GM12878 (cell line): Measurements from ENCODE around the gene DOCK2. TPM values are rescaled to one million over a fixed set of nuclear protein-coding genes. Genes with fewer than 3 reads are reported as not detected.

Experiments used
- ATAC-seq: fragments of 200-7000 bp; cut with Tn5 transposase; 3 replicates; pipeline ENCODE4 v1.9.1; 2020; ENCODE audit warnings: mild to moderate bottlenecking, moderate library complexity
- BruUV-seq: library from RNA; stranded (reverse); fragments of 400-500 nt; replicated peaks from 2 replicates; lab custom pipeline; 2021; lab: Mats Ljungman, UMichigan
- CTCF ChIA-PET: fragments of 300-600 bp; sonication (Branson Sonifier 250); formaldehyde crosslinking; extraction: SDS; loops from one replicate; lab custom pipeline; 2021; ENCODE audit warnings: inconsistent platforms; lab: Yijun Ruan, JAX
- POLR2A ChIA-PET: fragments of 350-600 bp; formaldehyde crosslinking; extraction: SDS; loops from one replicate; lab custom pipeline; 2021; ENCODE audit warnings: inconsistent platforms; lab: Charles Lee
- RAD21 ChIA-PET: fragments of 300-600 bp; sonication (Branson Sonifier 250); formaldehyde crosslinking; loops from one replicate; lab custom pipeline; 2023; ENCODE audit warnings: antibody characterized with exemption; ENCODE audit not compliant: unreplicated experiment; lab: Charles Lee
- SMC1A ChIA-PET: fragments of 300-600 bp; sonication (Branson Sonifier 250); formaldehyde crosslinking; loops from one replicate; lab custom pipeline; 2023; ENCODE audit not compliant: unreplicated experiment, uncharacterized antibody; lab: Charles Lee
- DNase-seq: peaks from one replicate; pipeline ENCODE4 v3.0.0-alpha.2; 2011; ENCODE audit warnings: low read depth, low spot score
- FAIRE-seq: peaks from 3 replicates; lab custom pipeline; 2011; peaks lifted over from hg19 to GRCh38; lab: Jason Lieb, UNC
- H2AFZ ChIP-seq: 2 replicates; pipeline ENCODE4 v1.6.0; 2011; ENCODE audit warnings: low read depth, low read length, control low read depth; ENCODE audit not compliant: control insufficient read depth
- H3K27ac ChIP-seq: 2 replicates; pipeline ENCODE4 v1.5.1; 2011; ENCODE audit warnings: control low read depth; ENCODE audit not compliant: control insufficient read depth, insufficient read depth
- H3K27me3 ChIP-seq, 2 experiments: replicated peaks in 1 of 2; 2 replicates each; pipeline versions ENCODE4 v1.6.0 to v1.6.1; 2011; ENCODE audit warnings: low read length in 1 of 2; ENCODE audit not compliant: control insufficient read depth in 2 of 2, insufficient read depth in 2 of 2
- H3K36me3 ChIP-seq, 2 experiments: 2 replicates each; pipeline ENCODE4 v1.5.1; 2011; ENCODE audit warnings: low read length in 1 of 2; ENCODE audit not compliant: control insufficient read depth in 2 of 2, insufficient read depth in 2 of 2
- H3K4me1 ChIP-seq: 2 replicates; pipeline ENCODE4 v1.6.1; 2011; ENCODE audit warnings: mild to moderate bottlenecking, low read length, moderate library complexity, mixed read lengths; ENCODE audit not compliant: control insufficient read depth, insufficient read depth
- H3K4me2 ChIP-seq: 2 replicates; pipeline ENCODE4 v1.6.0; 2011; ENCODE audit warnings: control low read depth; ENCODE audit not compliant: control insufficient read depth, insufficient read depth
- H3K4me3 ChIP-seq: fragments of 200-600 bp; sonication (generic); 2 replicates; pipeline ENCODE4 v1.5.1; 2016
- H3K79me2 ChIP-seq: 2 replicates; pipeline ENCODE4 v1.6.0; 2011; ENCODE audit warnings: low read length; ENCODE audit not compliant: control insufficient read depth, insufficient read depth
- H3K9ac ChIP-seq: 2 replicates; pipeline ENCODE4 v1.8.0; 2011; ENCODE audit warnings: low read length, control low read depth, mixed read lengths; ENCODE audit not compliant: control insufficient read depth, insufficient read depth
- H3K9me3 ChIP-seq: replicated peaks from 3 replicates; pipeline ENCODE4 v1.5.1; 2011; ENCODE audit warnings: mild to moderate bottlenecking, low read length; ENCODE audit not compliant: control insufficient read depth, insufficient read depth
- H4K20me1 ChIP-seq: 2 replicates; pipeline ENCODE4 v1.6.0; 2011; ENCODE audit not compliant: control insufficient read depth, insufficient read depth
- ATF7 ChIP-seq: fragments of 450-650 bp; IDR thresholded peaks from 2 replicates; pipeline ENCODE4 v1.6.1; 2016; ENCODE audit warnings: low read depth, mild to moderate bottlenecking
- BCL11A ChIP-seq: IDR thresholded peaks from 2 replicates; pipeline ENCODE4 v1.6.1; 2011; ENCODE audit warnings: low read depth, low read length
- CREM ChIP-seq: IDR thresholded peaks from 2 replicates; pipeline ENCODE4 v1.6.1; 2014; ENCODE audit warnings: antibody characterized with exemption, low read depth
- DPF2 ChIP-seq: fragments of 450-650 bp; IDR thresholded peaks from 2 replicates; pipeline ENCODE4 v1.6.1; 2017; ENCODE audit warnings: mild to moderate bottlenecking
- IKZF1 ChIP-seq: fragments of 450-650 bp; conservative IDR thresholded peaks from 2 replicates; pipeline ENCODE4 v1.6.1; 2017; ENCODE audit warnings: antibody characterized with exemption, mild to moderate bottlenecking
- MEF2B ChIP-seq: fragments of 450-650 bp; IDR thresholded peaks from 2 replicates; pipeline ENCODE4 v1.6.1; 2018; ENCODE audit warnings: mild to moderate bottlenecking, moderate library complexity; ENCODE audit not compliant: partially characterized antibody, poor library complexity, severe bottlenecking
- MYB ChIP-seq: fragments of 150-350 bp; IDR thresholded peaks from 2 replicates; pipeline ENCODE4 v1.6.1; 2014; ENCODE audit warnings: mild to moderate bottlenecking, low read depth, low read length, borderline replicate concordance
- NFIC ChIP-seq: IDR thresholded peaks from 2 replicates; pipeline ENCODE4 v1.6.1; 2012; ENCODE audit warnings: low read depth, mild to moderate bottlenecking, inconsistent platforms, low read length, moderate library complexity
- NRF1 ChIP-seq: conservative IDR thresholded peaks from 2 replicates; pipeline ENCODE4 v1.6.1; 2011; ENCODE audit warnings: mild to moderate bottlenecking, low read depth, low read length, improper control_type of control experiment
- SMARCA5 ChIP-seq: fragments of 450-650 bp; IDR thresholded peaks from 2 replicates; pipeline ENCODE4 v1.6.1; 2017; ENCODE audit warnings: mild to moderate bottlenecking
- SP1 ChIP-seq: IDR thresholded peaks from one replicate; pipeline ENCODE4 v1.6.1; 2011; ENCODE audit warnings: low read depth, low read length
- SRF ChIP-seq, 2 experiments: IDR thresholded peaks; 2 replicates each; pipeline ENCODE4 v1.6.1; 2011; ENCODE audit warnings: low read depth in 2 of 2, low read length in 2 of 2, mild to moderate bottlenecking in 1 of 2, moderate library complexity in 1 of 2
- TAF1 ChIP-seq: IDR thresholded peaks from 2 replicates; pipeline ENCODE4 v1.6.1; 2011; ENCODE audit warnings: mild to moderate bottlenecking, low read depth, low read length, borderline replicate concordance
- WGBS: methylation state at CpG from one replicate; pipeline ENCODE4 v1.1.6; 2016; ENCODE audit warnings: low lambda C conversion rate; ENCODE audit not compliant: insufficient replicate concordance, insufficient coverage; ENCODE audit errors: missing lambda C conversion rate; 5-methylcytosine and 5-hydroxymethylcytosine counted together
- in situ Hi-C: fragments of 300-500 bp; cut with MboI; formaldehyde crosslinking; loops from 9 replicates; pipeline ENCODE4 v1.14.3; 2018; ENCODE audit warnings: mixed read lengths
- intact Hi-C: fragments of 100-400 bp; cut with micrococcal nuclease; formaldehyde crosslinking; loops from one replicate; pipeline ENCODE4 v1.14.2; 2022; ENCODE audit not compliant: unreplicated experiment
- polyA plus RNA-seq, 11 experiments: library from polyadenylated mRNA; depleted of rRNA in 4 of 11; unstranded in 6 of 11; stranded (reverse) in 5 of 11; fragments of >200 nt; fragmentation: Nextera tagmentation in 4 of 11; fragmentation: Illumina TruSeq in 1 of 11; extraction: Ambion mirVana in 4 of 11; extraction: Trizol in 1 of 11; gene quantifications; 1 replicate in 1 of 11; 2 replicates in 10 of 11; pipeline versions ENCODE4 v1.2.1 to v1.2.3, GENCODE V29; 2011 to 2016; ENCODE audit warnings: inconsistent platforms in 2 of 11, missing spikeins in 2 of 11, low read depth in 1 of 11
- total RNA-seq, 4 experiments: library from RNA; depleted of rRNA in 3 of 4; stranded (reverse); fragments of >200 nt in 3 of 4; fragmentation: Illumina TruSeq in 1 of 4; extraction: Trizol in 1 of 4; gene quantifications; 2 replicates each; pipeline versions ENCODE4 v1.2.1 to v1.2.3, GENCODE V29; 2013 to 2021
- TF ChIP-seq, protein P1 (sequence below): IDR thresholded peaks from 2 replicates; pipeline ENCODE4 v1.6.1; 2012; ENCODE audit warnings: improper control_type of control experiment, low read depth, low read length; ENCODE audit not compliant: insufficient replicate concordance
- TF ChIP-seq, protein P2 (sequence below): fragments of 450-650 bp; IDR thresholded peaks from 2 replicates; pipeline ENCODE4 v1.6.1; 2016; ENCODE audit warnings: mild to moderate bottlenecking

The DOCK2 gene
- total and polyA plus RNA-seq, 10 of the 15 experiments (the other 5 are each of a cell fraction or from before 2014, with no cell fraction given), result 34.2 to 192 (median 118) TPM

DNA sequence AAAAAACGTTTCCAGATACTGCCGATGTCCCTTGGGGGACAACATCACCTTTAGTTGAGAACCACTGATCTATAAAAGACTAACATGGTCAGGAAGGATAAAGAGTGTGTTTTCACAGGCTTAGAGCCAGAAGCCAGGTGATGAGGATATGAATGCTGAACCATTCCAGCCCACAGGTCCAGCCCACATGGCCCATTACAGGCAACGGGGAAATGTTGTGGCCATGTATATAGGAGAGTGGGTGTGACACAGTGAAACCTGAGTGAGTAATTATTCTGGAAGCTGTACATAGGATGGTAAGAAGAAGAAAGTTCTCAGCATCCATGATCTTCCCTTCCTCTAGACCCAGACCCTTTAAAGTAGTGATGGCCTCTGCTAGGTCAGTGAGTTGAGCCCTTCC lies 412.6 kb downstream of the DOCK2 start (continued):
- TF ChIP-seq, protein P1, sequence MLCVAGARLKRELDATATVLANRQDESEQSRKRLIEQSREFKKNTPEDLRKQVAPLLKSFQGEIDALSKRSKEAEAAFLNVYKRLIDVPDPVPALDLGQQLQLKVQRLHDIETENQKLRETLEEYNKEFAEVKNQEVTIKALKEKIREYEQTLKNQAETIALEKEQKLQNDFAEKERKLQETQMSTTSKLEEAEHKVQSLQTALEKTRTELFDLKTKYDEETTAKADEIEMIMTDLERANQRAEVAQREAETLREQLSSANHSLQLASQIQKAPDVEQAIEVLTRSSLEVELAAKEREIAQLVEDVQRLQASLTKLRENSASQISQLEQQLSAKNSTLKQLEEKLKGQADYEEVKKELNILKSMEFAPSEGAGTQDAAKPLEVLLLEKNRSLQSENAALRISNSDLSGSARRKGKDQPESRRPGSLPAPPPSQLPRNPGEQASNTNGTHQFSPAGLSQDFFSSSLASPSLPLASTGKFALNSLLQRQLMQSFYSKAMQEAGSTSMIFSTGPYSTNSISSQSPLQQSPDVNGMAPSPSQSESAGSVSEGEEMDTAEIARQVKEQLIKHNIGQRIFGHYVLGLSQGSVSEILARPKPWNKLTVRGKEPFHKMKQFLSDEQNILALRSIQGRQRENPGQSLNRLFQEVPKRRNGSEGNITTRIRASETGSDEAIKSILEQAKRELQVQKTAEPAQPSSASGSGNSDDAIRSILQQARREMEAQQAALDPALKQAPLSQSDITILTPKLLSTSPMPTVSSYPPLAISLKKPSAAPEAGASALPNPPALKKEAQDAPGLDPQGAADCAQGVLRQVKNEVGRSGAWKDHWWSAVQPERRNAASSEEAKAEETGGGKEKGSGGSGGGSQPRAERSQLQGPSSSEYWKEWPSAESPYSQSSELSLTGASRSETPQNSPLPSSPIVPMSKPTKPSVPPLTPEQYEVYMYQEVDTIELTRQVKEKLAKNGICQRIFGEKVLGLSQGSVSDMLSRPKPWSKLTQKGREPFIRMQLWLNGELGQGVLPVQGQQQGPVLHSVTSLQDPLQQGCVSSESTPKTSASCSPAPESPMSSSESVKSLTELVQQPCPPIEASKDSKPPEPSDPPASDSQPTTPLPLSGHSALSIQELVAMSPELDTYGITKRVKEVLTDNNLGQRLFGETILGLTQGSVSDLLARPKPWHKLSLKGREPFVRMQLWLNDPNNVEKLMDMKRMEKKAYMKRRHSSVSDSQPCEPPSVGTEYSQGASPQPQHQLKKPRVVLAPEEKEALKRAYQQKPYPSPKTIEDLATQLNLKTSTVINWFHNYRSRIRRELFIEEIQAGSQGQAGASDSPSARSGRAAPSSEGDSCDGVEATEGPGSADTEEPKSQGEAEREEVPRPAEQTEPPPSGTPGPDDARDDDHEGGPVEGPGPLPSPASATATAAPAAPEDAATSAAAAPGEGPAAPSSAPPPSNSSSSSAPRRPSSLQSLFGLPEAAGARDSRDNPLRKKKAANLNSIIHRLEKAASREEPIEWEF, result no peak
- TF ChIP-seq SP1, result no peak
- TF ChIP-seq, all 136 proteins: peak for 0

DNA sequence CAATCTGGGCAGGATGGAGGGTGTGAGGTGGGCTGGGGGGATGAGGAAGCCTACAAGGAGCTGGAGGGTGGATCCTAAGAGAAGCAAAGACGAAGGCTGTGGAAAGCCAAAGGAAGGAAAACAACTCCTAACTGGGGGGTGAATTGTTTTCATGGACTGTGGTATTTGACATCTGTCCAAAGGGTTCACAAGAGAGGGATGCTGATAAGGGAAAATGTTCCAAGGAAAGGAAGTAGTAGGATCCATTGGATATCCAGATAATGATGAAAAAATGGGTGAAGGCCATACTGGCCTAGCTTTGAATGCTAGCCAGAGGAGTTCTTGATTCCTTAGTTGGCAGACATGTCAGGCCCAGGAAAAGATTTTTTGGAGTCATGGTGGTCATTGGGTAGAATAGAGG lies 416.8 kb downstream of the DOCK2 start:
- ChIA-PET POLR2A (no interaction called here), CTCF (interaction anchor here (1.0 kb wide), 1 partner anchor 17 kb away, joined by 3 read pairs; no protein-coding TSS in a partner anchor), RAD21 (no interaction called here), SMC1A (interaction anchor here (0.9 kb wide), 1 partner anchor 156 kb away, joined by 3 read pairs; no protein-coding TSS in a partner anchor)
- no peaks in the 10 kb centered on the region; the same call in 1 of the 2 replicates for H4K20me1 ChIP-seq
- no peak overlapping the region for H3K4me2 ChIP-seq
- no peaks in the 10 kb centered on the region for H3K79me2 ChIP-seq
- intact Hi-C loops, result no loop called here
- no peak overlapping the region for H3K4me3 ChIP-seq
- FAIRE-seq (no peak), ATAC-seq (no peak), DNase-seq (no peak)
- no peaks in the 10 kb centered on the region for H3K27me3 ChIP-seq
- no peaks in the 10 kb centered on the region for H3K4me1 ChIP-seq
- no TSS peak for BruUV-seq
- no peak overlapping the region for H2AFZ ChIP-seq
- in situ Hi-C loops, result no loop called here
- H3K9ac ChIP-seq, result no peak overlapping the region
- no peaks in the 10 kb centered on the region; the same call in 2 of the 3 replicates for H3K9me3 ChIP-seq
- WGBS, result 92% methylated on average over 1 of the region's 1 CpG
- no peak overlapping the region for H3K27ac ChIP-seq
- no peak for TF ChIP-seq NFIC
- no peak for TF ChIP-seq DPF2
- no peak for TF ChIP-seq MEF2B
- TF ChIP-seq MYB, result no peak
- no peak for TF ChIP-seq IKZF1
- TF ChIP-seq TAF1, result no peak
- no peak for TF ChIP-seq ATF7
- no peak for TF ChIP-seq SMARCA5
- no peak for TF ChIP-seq BCL11A
- TF ChIP-seq, protein P2, sequence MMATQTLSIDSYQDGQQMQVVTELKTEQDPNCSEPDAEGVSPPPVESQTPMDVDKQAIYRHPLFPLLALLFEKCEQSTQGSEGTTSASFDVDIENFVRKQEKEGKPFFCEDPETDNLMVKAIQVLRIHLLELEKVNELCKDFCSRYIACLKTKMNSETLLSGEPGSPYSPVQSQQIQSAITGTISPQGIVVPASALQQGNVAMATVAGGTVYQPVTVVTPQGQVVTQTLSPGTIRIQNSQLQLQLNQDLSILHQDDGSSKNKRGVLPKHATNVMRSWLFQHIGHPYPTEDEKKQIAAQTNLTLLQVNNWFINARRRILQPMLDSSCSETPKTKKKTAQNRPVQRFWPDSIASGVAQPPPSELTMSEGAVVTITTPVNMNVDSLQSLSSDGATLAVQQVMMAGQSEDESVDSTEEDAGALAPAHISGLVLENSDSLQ, result no peak
- no peak for TF ChIP-seq CREM
- TF ChIP-seq NRF1, result no peak
- TF ChIP-seq SRF (IDR thresholded peaks at IDR 0.05; ENCODE audit: low read depth in 2 of 2, low read length in 2 of 2), result no peak
- peaks cover 24 to 36% of the 10 kb centered on the region in 2 experiments for H3K36me3 ChIP-seq
